Measurements from ENCODE around the gene MKNK1.

MKNK1 gene

GRCh38 chr1:46618754-46619415 lies 14.8 kb upstream of the MKNK1 start:
- DNase-seq: no peak

- DNase-seq: no peak
Observed at GRCh38 chr1:46617833-46618232, 13.8 kb upstream of the MKNK1 start.

- DNase-seq: no peak
Observed at GRCh38 chr1:46617108-46617800, 13.2 kb upstream of the MKNK1 start.

GRCh38 chr1:46616277-46617107 lies 12.4 kb upstream of the MKNK1 start, which contains the start of gene MOB3C:
TSS of gene MOB3C (minus strand) at chr1:46616811. CDS start at chr1:46613321, 3,490 bp downstream.
- peak; percentile 45 for DNase-seq

GRCh38 chr1:46615735-46616134 lies 11.7 kb upstream of the MKNK1 start:
- DNase-seq: no peak

GRCh38 chr1:46615088-46615487 lies 11.0 kb upstream of the MKNK1 start:
- no peak for DNase-seq

GRCh38 chr1:46614604-46614984 lies 10.5 kb upstream of the MKNK1 start:
- no peak for DNase-seq

- DNase-seq: peak; percentile 87
Observed at GRCh38 chr1:46613661-46614603, 9.9 kb upstream of the MKNK1 start.

GRCh38 chr1:46612937-46613660 lies 9.0 kb upstream of the MKNK1 start:
- peak; percentile 42 for DNase-seq

GRCh38 chr1:46611691-46612221 lies 7.7 kb upstream of the MKNK1 start:
- DNase-seq: no peak

- no peak for DNase-seq
Observed at GRCh38 chr1:46607345-46608130, 3.5 kb upstream of the MKNK1 start.

GRCh38 chr1:46606255-46606965 lies 2.3 kb upstream of the MKNK1 start:
- no peak for DNase-seq

GRCh38 chr1:46605232-46605631 lies 1.2 kb upstream of the MKNK1 start:
- no peak for DNase-seq

GRCh38 chr1:46603481-46603857 lies 599 bp downstream of the MKNK1 start:
- peak; percentile 27 for DNase-seq

GRCh38 chr1:46601257-46602007 lies 2.6 kb downstream of the MKNK1 start:
- DNase-seq: no peak

- no peak for DNase-seq
Observed at GRCh38 chr1:46599059-46599970, 4.8 kb downstream of the MKNK1 start.

- DNase-seq: no peak
Observed at GRCh38 chr1:46596846-46597245, 7.2 kb downstream of the MKNK1 start.

- no peak for DNase-seq
Observed at GRCh38 chr1:46596036-46596435, 8.0 kb downstream of the MKNK1 start.

Measured in NCI-H82 (cell line).